ENCODE data around the gene ANKS1B.

The ANKS1B gene

DNA sequence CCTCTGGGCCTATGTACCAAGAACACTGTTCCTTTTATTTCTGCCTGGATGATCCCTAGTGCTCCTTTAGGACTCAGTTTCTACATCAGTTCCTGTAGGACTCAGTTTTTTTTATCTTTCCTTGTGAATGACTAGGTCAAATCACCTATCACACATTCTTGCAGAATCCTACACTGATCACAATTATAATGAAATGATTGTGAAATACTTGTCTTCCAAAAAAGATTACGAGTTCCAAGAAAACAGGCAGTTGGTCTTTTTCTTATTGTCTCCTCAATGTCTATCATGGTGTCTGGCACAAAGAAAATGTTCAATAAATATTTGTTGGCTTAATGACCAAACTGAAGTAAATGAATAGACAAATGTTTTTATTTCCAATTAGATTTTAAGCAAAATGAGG, 432.7 kb downstream of the ANKS1B start:
- DNase-seq, result no peak

DNA sequence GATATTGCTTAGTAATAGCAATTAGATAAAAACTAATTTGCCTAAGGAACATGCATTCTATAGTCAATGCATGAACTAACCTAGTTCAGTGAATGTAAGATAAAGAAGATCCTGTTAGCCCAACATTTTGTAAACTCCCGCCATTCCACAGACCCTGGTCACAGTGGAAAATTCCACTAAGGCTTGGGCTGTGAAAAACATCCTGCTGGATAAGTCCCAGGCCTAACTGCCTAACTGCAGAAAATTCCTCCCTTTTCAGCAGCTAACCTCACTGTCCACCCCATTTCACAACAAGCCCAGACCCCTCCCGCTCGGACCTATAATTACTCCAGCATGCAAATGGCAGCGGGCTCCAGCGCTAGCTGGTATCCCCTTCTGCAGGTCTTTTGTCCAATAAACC, 435.1 kb downstream of the ANKS1B start:
- DNase-seq, result no peak

DNA sequence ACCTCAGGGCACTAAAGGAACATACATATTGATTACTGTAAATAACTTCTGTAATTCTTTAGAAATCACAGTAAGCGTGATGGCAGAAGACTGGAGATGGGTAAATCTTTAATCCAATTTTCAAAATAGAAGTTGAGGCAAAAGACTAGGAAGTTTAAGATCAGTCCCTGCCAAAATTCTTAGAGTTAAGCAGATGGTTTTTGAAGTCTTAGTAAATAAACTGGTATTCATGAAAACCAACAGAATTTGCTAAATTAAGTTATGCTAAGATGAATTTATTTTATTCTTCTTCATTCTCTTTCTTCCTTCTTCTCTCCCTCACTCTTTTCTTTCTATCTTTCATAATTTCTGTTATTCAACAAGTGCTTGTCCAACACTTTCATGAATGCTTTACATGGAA, 435.5 kb downstream of the ANKS1B start:
- DNase-seq, result no peak

DNA sequence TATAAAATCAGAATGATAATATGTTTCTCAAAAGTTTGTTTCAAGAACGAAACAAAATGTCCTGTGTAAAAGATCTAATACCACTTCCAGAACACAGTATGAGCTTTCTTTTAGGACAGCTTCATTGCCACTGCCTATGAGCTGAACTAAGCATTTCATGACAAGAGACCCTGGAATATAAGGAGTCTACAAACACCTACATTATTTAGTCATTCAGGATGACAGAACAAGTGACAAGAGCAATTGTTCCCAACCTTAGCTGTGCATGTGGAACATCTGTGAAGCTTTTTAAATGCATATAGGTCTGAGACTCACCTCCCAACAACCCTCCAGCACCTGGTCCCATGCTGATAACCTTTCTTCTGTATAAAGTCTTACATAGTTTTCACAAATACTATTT, 440.3 kb downstream of the ANKS1B start:
- DNase-seq, result no peak

DNA sequence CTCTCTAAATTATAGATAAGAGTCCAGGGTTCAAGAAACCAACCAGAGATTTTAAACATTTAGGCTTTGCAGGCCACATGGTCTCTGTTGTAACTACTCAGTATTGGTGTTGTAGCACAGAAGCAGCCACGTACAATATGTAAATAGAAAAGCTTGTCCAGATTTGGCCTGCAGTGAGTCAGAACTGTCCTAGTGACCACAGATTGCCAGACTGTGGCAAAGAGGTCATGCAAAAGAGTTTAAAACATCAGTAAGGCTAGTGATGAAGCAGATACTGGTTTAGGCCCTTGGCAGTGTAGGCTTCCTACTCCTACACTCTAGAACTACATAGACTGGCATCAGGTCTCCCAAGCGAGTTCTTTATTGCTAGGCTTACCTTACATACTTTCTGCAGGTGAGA, 454.8 kb downstream of the ANKS1B start:
- DNase-seq, result no peak

DNA sequence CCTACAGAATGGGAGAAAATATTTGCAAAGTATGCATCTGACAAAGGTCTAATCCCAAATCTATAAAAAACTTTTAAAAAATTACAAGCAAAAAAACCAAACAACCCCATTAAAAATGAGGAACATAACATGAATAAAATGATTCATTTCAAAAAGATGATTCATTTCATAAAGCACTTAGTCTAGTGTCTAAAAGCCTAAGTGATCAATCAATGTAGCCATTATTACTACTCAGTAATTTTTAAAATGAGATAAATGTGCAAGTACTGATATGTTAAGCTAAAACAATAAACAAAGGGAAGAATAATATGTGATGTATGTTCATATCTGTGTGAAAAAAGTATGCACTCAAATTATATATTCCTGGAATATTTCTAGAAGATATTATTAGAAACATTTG, 456.3 kb downstream of the ANKS1B start:
- DNase-seq, result peak; percentile 0

DNA sequence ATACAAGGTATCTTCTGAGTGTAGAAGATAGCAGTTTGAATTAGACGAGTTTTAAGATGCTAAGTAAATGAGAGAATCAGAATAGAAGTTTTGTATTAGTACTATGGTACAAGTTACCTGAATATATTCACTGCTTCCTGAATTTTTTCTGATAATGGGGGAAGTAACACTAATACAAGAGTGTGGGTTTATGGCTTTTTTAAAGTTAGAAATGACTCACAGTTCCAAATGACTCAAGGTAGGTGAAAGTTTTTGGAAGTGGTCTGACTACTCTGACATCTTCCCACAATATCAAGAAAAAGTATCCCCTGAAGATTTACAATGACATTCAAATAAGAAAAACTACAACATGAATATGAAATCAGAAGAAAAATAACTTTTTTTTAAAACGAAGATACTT, 460.9 kb downstream of the ANKS1B start:
- DNase-seq, result no peak

DNA sequence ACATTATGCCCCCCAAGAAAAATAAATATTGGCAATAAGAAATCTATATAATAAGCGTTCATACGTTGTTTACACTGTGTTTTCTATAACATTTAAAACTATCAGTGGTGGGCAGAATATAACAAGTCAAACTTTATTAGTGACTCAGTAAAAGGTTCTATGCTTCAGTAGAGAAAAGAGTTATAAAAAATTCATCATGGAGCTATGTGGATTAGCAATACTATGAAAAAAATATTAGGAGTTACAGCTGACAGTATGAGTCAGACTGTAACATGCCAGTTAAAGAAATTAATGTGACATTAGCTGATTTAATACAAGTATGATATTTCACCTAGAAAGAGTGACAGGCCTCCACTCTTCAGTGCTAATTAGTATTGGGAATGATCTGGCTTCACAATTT, 462.3 kb downstream of the ANKS1B start:
- DNase-seq, result no peak

DNA sequence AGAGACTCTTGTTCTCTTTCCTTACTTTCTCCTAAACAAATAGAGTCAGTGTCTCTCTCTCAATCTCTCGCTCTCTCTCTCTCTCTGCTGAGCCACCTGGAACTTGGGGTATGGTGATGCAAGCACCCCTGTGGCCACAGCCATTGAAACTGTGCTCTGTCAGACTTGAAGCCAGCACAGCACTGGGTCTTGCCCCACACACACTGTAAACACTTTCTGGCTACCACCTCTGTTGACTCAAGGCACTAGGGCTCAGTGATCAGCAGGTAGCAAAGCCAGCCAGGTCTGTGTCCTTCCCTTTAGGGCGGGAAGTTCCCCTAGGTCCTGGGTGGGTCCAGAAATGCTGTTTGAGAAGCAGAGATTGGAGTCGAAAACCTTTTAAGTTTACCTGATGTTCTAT, 463.1 kb downstream of the ANKS1B start:
- no peak for DNase-seq

DNA sequence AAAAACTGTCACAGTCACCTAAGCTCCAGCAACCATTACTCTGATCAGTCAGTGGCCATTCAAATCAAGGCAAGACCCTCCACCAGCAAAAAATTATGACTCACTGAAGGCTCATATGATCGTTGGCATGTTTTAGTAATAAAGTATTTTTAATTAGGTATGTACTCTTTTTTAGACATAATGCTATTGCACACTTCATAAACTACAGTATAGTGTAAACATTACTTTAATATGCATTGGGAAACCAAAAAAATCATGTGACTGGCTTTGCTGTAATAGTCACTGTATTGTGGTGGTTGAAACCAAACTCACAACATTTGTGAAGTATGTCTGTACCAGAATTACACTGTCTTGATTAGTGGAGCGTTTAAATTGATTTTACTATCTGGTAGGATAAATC, 471.7 kb downstream of the ANKS1B start:
- DNase-seq, result no peak

DNA sequence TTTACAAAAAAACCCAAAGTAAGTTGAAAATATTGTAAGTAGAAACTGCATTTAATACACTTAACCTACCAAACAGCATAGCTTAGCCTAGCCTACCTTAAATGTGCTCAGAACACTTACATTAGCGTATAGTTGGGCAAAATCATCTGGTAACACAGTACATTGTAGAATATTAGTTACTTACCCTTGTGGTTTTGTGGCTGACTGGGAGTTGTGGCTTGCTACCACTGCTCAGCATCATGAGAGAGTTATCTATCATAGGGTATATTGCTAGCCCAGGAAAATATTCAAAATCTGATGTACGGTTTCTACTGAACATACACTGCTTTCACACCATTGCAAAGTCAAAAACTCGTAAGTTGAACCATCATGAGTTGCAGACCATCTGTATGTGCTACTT, 478.9 kb downstream of the ANKS1B start:
- peak; percentile 44 for DNase-seq

DNA sequence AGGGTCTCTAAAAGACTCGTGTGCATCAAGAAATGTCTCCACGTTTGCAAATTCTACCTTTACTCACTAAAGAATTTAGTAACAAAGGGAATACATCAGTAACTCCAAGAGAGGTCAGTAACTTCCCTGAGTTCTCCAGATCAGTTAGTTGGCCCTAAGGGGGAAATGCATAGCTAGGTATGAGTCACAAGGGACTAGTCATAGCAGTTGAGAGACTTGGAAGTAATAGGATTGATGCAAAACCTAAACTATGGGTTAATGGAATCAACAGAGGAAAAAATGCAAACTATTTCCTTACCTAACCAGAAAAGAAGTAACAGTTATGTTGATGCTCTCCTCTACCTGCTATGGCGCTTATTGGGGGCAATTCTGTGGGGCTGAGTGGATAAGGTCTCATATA, 486.0 kb downstream of the ANKS1B start:
- peak; percentile 84 for DNase-seq

DNA sequence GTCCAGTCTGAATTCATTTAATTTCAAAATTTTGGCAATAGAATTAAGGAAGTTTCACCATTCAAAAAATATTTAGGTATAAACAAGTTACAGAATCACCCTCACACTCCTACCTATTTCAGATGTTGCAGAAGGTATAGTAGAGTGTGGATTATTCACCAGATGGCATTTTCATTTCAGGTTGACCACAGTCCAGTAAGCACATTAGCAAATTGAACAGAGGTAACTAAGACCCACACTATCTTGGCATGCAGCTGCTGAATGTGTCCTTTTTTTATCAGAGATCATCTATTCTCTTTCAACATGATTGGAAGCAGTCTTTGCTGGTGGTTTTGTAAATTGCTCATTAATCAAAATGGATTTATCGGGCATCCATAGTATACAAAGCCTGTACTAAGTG, 488.9 kb downstream of the ANKS1B start:
- no peak for DNase-seq

DNA sequence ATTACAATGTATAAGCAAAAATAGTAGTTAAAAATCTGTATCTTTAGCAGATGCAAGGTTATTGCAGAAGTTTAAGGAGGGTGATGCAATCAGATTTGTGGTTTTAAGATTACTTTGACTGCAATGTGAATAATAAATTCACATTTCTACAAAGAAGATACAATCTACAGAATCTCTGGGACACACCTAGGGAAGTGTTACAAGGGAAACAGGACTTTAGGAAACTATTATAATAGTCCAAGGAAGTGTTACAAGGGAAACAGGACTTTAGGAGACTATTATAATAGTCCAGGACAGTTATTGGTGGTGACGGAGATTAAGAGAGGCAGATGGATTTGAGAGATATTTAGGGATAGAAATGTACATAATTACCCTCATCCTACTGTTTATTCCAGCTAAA, 491.5 kb downstream of the ANKS1B start:
- no peak for DNase-seq

DNA sequence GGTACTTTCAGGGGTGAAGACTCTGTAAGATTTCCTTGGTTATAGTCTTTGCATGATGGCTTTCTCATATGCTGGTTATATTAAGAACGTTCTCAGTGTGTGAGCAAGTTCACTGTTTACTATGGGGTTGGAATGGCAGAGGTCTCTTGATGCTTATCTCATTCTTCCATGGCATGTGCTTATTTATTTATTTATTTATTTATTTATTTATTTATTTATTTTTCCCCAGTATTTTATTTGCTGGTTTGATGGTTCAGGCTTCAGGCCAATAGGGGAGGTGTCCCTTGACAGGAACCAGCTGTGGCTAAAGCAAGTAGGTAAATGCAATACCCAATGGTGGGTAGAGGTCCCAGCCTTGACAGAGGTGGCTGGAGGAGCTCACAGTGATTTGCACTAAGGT, 498.5 kb downstream of the ANKS1B start:
- DNase-seq, result no peak

DNA sequence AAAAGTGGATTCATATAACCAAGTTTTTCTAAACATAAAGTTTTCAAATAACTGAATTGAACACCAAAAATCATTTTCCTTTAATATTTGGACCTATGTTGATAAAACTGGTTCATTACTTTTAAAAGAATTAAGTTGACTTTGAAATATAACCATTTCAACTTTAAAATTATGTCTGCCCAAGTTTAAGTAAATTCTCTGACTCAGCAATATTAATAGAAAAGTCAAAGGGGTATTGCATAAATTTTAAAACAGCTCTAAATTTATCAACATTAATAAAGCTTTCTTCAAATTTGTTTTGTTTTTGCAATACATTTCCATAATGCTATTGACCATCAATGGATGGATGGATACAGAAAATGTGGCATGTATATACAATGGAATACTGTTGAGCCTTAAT, 505.6 kb downstream of the ANKS1B start:
- no peak for DNase-seq

DNA sequence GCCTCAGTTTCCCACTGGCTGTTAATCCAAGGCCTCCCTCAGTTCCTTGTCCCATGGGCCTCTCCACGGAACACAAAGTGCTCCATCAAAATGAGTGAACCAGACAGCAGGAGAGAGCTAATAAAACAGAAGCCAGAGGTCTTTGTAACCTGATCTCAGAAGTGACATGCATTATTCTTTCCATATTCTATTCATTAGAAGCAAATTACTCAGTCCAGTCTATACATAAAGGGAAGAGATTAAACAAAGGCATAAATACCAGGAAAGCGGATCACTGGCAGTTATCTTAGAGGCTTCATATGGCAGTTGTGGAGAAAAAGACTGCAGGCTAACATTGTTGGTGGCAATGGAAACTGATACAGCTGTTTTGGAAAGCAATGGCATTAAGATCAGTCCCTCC, 507.8 kb downstream of the ANKS1B start:
- no peak for DNase-seq

DNA sequence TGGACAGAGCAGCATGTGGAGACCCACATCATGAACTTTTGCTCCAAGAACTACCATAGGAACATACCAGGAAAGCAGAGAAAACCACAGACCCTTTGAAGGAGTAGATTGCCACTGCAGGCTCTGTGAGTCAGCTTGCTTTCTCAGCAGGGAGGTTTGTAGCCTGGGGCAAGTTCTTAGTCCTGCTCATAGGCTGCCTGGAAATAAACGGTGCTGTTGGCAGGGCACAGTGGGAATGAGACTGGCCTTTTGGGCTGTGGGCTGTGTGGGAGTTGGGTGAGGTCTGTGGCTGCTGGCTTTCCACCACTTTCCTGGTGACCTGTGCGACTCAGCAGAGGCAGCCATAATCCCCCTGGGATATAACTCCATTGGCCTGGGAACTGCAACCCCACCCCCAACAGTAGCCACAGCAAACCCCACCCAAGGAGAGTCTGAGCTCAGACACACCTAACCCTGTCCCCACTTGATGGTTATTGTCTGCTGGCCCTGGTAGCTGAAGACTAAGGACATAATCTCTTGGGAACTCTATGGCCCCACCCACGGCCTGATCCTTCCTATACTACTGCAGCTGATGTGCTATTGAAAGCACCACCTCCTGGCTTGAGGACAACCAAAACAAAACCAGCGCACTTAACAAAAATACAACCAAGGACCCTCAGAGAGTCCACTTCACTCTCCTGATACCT, 529.2 kb downstream of the ANKS1B start:
- peak; percentile 48 for DNase-seq

DNA sequence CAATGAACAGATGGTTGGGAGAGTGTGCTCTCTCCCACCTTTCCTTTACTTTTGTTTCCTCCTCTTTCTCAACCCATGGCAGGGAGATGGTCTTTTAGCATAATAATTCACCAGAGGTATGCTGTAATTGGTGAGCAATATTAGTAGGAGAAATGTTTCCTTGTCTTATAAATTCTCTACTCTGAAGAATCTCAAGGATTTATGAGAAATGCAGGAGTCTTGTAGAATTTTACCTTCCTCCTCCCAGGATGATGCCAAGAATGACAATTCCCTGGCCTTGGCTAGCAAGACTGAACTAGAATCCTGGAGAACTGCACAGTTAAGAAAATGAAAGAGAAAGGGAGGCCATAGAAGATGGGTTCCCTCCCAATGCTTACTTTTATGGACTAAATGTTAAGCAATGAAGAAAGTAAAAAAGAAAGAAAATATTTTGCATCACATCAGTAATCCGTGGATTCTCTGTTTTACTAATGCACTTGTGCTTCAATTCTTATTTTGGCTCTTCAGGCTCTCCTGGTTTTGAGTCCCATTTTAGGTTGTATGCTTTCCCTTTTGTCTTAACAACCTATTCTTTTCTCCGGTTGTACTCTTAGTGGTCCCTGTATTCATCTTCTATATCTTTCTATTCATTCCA, 530.1 kb downstream of the ANKS1B start:
- no peak for DNase-seq

DNA sequence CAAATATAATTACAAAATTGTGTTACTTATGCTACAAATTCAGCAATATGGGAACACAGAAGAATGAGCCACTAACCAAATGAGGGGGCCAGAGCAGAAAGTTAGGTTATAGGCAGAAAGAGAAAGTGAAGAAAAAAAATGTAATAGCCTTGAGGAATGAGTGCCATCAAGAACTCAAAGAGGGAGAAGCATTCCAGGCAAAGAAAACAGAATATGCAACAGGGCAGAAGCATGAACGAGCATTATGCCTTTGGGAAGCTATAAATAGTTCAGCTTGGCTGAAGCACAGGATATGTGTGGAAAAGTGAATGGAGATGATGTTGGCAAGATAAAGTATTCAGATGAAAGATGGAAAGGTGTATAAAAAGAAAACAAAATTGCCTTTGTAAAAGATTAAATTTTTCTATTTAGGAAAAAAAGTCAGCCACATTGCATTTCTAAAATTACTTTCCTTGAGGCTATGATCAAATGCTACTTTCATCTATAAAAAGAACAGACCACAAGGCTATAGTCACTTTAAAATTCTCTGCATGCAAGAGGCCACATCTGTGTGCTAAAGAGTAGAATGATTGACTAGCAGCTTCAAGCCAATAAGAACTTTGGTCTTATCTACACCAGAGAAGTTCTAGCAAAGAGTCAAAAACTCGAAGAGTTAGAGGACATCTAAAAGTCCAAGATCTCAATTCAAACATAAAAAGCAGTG, 530.7 kb downstream of the ANKS1B start:
- DNase-seq, result no peak

DNA sequence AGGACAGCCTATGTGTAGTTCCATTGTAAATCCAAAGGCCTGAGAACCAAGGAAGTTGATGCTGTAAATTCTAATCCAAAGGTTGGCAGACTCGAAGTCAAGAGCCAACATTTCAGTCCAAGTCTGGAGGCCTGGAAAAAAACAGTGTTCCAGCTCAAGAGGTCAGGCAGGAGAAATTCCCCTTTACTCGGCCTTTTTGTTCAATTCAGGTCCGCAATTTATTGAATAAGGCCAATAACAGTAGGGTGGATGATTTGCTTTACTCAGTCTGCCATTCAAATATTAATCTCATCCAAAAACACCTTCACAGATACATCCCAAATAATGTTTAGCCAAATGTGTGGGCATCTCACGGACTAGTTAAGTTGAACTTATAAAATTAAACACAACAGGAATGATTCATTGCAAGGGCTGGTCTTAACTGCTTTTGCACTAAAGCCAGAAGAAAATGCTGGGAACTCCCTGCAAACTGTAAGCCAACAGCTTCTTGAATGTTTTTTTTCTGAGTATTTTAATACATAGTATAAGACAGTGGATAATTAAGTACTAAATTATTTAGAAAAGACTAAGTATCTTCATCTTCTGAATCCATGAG, 534.6 kb downstream of the ANKS1B start:
- no peak for DNase-seq

DNA sequence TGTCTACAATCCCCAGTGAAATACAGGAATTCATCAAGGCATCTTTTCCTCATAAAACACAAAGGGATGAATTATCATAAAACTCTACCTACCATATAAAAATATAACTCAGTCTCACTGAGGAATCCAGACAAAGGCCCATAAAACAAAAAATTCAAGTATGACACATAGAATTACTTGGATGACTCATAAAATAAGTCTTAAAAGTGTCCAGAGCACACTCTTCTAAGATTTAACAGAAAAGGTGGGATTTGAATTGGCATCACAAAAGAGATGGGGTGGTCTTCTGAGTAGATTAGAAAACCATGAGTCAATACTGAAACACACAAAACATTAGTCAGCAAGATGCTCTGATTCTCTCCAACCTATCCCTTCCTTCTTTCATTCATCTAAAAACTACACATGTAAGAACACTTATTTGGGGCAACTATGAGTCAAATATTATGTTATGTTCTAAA, 539.8 kb downstream of the ANKS1B start:
- peak; percentile 6 for DNase-seq

DNA sequence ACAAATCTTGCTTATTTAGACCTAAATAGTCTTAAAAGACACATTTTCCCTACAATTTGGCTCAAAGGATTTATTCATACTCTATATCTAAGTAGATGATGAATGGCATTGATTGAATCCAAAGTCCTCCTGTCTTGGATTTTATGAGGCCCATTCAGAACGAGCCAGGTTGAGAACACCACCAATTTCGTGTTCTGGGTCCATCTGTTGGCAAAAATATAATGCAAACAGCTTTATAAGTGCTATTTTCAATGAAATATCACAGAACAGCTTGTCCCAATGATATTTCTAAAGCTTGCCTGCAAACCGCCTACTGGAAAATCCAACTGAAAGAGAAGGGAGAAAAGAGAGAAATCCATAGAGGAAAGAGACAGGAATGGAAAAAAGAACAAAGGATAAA, 542.0 kb downstream of the ANKS1B start:
- DNase-seq, result no peak

DNA sequence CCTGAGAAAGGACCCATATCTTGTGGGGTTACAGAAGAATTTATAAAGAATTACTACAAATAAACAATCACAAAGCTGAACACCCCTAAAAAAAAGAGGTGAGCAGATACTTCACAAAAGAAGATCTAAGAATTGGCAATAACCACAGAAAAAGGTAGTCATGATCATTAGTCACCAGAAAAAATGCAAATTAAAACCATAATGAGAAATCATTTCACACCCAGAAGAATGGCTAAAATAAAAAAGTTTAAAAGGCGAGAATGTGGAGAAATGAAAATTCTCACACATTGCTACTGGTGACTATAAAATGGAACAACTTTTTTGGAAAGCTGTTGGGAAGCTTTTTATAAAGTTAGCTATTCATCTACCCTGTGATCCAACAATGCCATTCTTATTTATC, 545.3 kb downstream of the ANKS1B start:
- DNase-seq, result no peak
